Esophagus squamous epithelium (tissue), 4 donors: ENCODE results near the gene LMAN1L.

Experiments used
- POLR2A ChIP-seq, 4 donors: fragments of 450-650 bp; IDR thresholded peaks; one replicate each; pipeline ENCODE4 v1.6.1; 2017; ENCODE audit warnings: antibody characterized with exemption in 4 of 4, mild to moderate bottlenecking in 4 of 4, moderate library complexity in 3 of 4
- TF ChIP-seq, protein P1 (sequence below), 6 experiments: fragments of 450-650 bp in 4 of 6; fragments of 200-600 bp in 2 of 6; sonication (generic) in 2 of 6; IDR thresholded peaks; one replicate each; pipeline ENCODE4 v1.5.1; 2016 to 2019; ENCODE audit warnings: antibody characterized with exemption in 6 of 6, mild to moderate bottlenecking in 4 of 6, moderate library complexity in 4 of 6

GRCh38 chr15:74769463-74770025 is 43.1 kb upstream of the LMAN1L start:
- no peak for TF ChIP-seq POLR2A (IDR thresholded peaks at IDR 0.05)
- TF ChIP-seq, protein P1, sequence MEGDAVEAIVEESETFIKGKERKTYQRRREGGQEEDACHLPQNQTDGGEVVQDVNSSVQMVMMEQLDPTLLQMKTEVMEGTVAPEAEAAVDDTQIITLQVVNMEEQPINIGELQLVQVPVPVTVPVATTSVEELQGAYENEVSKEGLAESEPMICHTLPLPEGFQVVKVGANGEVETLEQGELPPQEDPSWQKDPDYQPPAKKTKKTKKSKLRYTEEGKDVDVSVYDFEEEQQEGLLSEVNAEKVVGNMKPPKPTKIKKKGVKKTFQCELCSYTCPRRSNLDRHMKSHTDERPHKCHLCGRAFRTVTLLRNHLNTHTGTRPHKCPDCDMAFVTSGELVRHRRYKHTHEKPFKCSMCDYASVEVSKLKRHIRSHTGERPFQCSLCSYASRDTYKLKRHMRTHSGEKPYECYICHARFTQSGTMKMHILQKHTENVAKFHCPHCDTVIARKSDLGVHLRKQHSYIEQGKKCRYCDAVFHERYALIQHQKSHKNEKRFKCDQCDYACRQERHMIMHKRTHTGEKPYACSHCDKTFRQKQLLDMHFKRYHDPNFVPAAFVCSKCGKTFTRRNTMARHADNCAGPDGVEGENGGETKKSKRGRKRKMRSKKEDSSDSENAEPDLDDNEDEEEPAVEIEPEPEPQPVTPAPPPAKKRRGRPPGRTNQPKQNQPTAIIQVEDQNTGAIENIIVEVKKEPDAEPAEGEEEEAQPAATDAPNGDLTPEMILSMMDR (IDR thresholded peaks at IDR 0.05): no peak
